ENCODE measurements around the gene GJC2.

Gene GJC2

DNA sequence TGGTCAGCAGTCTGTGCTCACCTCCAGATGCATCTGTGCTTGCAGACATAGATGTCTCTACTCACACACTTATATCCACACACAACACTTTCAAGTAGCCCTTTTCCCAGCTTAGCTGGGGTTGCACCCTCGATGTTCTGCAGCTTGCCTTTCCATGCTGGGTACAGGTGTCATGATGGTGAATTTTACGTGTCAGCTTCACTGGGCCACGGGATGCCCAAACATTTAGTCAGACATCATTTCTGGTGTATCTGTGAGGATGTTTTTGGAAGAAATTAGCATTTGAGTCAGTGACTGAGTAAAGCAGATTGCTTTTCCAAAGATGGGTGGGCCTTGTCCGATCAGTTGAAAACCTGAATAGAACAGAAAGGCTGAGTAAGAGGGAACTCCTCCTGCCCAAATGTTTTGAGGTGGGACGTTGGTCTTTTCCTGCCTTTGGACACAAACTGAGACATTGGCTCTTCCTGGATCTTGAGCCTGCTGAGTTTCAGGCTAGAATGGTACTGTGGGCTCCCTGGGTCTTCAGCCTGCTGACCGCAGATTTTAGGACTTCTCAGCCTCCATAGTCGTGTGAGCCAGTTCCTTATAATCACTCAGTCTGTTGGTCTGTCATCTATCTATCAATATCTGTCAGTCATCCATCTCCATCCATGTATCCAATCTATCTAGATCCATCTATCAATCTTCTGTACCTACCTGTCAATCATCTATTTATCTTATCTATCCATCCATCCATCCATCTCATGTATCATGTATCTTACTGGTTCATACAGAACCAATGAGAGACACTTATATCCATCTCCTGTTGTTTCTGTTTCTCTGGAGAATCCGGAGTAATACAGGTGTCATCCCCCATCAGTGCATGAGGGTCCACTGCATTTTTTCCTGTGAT is 45.4 kb downstream of the GJC2 start:
- no CpG with 5 or more reads among the region's 8 CpGs for WGBS (ENCODE audit: insufficient coverage, insufficient read length)
- no peak overlapping the region for H3K4me3 ChIP-seq (ENCODE audit: low read length)
- H3K36me3 ChIP-seq (ENCODE audit: control insufficient read depth, insufficient read depth, low read length) = no peaks in the 10 kb centered on the region
- H3K4me1 ChIP-seq (ENCODE audit: control insufficient read depth, insufficient read depth, low read length) = no peaks in the 10 kb centered on the region
- H3K27me3 ChIP-seq (ENCODE audit: control insufficient read depth, insufficient read depth, low read length) = no peaks in the 10 kb centered on the region
- no peaks in the 10 kb centered on the region for H3K9me3 ChIP-seq (ENCODE audit: control insufficient read depth, insufficient read depth, low read length)
- no peak overlapping the region for H3K27ac ChIP-seq (ENCODE audit: low read length)
- no peak for DNase-seq (ENCODE audit: low read depth, low spot score)

DNA sequence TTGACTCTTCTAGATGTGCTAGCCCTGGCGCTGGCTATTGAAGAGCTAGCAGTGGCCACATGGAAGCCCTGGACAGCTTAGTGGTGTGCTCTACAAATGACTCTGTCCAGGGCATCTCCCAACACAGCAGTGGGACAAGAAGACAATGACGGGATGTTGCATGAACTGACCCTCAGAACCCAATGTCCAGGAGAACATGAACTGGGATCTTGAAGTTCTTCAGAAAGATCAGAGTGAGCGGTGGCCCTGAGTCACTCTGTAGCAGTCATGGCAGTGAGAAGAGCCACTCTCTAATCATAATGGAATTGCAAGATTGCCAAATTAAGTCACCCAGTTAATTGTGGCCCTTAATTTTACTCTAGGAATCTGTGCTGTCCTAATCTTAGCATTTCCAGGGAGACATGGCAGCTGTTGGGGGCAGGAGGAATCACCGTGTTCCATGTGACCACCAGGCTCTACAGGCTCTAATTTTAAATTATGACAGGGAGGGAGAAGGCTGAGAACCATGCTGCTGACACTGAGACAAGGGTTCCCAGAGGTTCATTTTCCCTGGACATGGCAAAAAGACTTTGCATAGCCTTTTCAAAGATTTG is 47.9 kb downstream of the GJC2 start:
- Histone ChIP-seq H3K9me3 (ENCODE audit: control insufficient read depth, insufficient read depth, low read length) (no peaks in the 10 kb centered on the region), H3K36me3 (ENCODE audit: control insufficient read depth, insufficient read depth, low read length) (no peaks in the 10 kb centered on the region), H3K27me3 (ENCODE audit: control insufficient read depth, insufficient read depth, low read length) (no peaks in the 10 kb centered on the region), H3K4me1 (ENCODE audit: control insufficient read depth, insufficient read depth, low read length) (no peaks in the 10 kb centered on the region), H3K4me3 (ENCODE audit: low read length) (no peak overlapping the region), H3K27ac (ENCODE audit: low read length) (no peak overlapping the region)
- no peak for DNase-seq (ENCODE audit: low read depth, low spot score)
- WGBS (ENCODE audit: insufficient coverage, insufficient read length) = no CpG with 5 or more reads among the region's 4 CpGs

DNA sequence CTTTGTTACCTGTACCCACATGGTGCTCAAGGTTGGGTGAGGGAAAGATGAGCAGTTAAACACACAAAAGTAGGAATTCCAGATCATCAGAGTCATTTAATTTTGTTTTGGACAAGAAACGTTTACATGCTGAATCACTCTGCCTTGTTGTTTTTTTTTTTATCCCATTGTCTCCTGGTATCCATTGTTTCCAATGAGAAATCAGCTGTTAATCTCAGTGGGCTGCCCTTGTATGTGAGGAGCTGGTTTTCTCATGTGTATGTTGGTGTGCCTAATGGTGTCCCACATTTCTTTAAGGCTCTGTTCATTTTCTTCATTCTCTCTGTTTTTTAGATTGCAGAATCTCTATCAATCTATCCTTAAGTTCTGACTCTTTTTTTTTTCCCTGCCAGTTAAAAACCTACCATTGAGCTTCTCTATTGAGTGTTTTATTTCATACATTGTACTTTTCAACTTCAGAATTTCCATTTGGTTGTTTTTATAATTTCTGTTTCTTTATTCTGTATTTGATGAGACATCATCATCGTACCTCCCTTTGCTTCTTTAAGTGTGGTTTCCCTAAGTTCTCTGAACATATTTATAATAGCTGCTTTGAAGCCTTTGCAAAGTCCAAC is 49.4 kb downstream of the GJC2 start:
- no peaks in the 10 kb centered on the region for H3K4me1 ChIP-seq (ENCODE audit: control insufficient read depth, insufficient read depth, low read length)
- no peak for DNase-seq (ENCODE audit: low read depth, low spot score)
- H3K27me3 ChIP-seq (ENCODE audit: control insufficient read depth, insufficient read depth, low read length) = no peaks in the 10 kb centered on the region; the same call in 1 of the 2 replicates
- no CpG with 5 or more reads among the region's 2 CpGs for WGBS (ENCODE audit: insufficient coverage, insufficient read length)
- no peak overlapping the region for H3K4me3 ChIP-seq (ENCODE audit: low read length)
- no peak overlapping the region for H3K27ac ChIP-seq (ENCODE audit: low read length)
- no peaks in the 10 kb centered on the region for H3K36me3 ChIP-seq (ENCODE audit: control insufficient read depth, insufficient read depth, low read length)
- H3K9me3 ChIP-seq (ENCODE audit: control insufficient read depth, insufficient read depth, low read length) = no peaks in the 10 kb centered on the region

DNA sequence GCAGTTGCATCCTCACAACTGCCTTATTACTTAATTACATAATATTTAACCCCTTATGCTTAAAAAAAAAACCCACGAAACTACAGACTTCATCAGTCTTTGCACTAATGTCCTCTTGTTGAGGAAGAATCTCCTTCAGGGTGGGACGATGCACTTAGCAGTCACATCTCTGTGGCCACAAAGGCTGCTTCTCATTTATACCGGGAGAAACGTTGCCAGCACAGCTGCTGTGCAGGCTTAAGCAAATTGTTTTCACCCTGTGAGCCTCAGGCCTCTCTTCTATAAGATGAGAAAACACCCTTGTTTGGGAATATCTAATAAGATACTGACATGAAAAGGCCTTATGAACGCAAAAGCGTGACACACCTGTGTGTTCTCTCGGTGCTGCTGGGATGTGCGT is 55.2 kb downstream of the GJC2 start:
- Histone ChIP-seq H3K4me3 (ENCODE audit: low read length) (no peak overlapping the region), H3K4me1 (ENCODE audit: control insufficient read depth, insufficient read depth, low read length) (no peaks in the 10 kb centered on the region; the same call in 1 of the 2 replicates), H3K9me3 (ENCODE audit: control insufficient read depth, insufficient read depth, low read length) (no peaks in the 10 kb centered on the region), H3K27ac (ENCODE audit: low read length) (no peak overlapping the region), H3K27me3 (ENCODE audit: control insufficient read depth, insufficient read depth, low read length) (no peaks in the 10 kb centered on the region; the same call in 1 of the 2 replicates), H3K36me3 (ENCODE audit: control insufficient read depth, insufficient read depth, low read length) (no peaks in the 10 kb centered on the region)
- 100% methylated on average over 1 of the region's 8 CpGs for WGBS (ENCODE audit: insufficient coverage, insufficient read length)
- DNase-seq (ENCODE audit: low read depth, low spot score) = no peak

DNA sequence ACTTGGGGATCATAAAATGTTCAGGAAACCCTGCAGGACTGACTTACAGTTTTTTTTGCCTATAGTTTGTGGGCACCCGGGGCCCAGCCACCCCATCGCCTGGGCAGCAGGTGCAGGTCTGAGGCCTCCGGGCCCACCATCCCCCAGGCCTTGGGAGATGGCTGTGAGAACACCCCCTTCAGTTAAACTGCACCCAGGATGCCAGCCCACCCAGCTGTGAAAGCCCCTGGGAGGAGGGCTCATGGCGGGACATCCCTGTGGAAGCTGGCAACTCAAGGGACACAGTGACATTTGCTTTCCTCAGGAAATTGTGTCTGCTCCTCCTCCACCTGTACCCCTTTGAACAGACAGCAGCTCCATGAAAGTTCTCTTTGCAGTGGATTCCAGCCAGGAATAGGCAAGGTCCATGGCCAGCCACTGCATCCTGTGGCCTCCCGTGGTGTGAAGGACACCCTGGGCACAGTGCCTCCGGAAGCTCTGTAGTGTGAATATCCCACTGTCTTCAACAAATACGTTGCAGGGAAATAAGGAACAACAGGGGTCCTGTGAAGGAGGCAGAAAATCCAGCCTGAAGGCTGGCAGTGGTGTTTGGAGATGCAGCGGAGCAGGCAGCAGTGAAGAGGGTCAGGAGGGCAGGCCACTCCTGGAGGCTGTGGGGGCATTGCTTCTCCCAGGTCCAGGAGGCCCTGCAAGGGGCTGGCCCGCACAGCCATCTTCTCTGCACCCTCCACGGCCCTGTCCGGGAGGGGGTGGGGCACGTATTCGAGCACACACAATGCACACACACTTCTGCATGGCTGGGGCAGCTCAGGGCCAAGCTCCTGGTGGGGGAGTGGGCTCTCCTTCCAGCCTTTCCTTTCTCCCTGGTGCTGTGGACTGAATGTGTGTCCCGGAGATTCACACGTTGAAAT is 56.1 kb downstream of the GJC2 start:
- no peak for DNase-seq (ENCODE audit: low read depth, low spot score)
- WGBS (ENCODE audit: insufficient coverage, insufficient read length) = no CpG with 5 or more reads among the region's 15 CpGs
- H3K4me3 ChIP-seq (ENCODE audit: low read length) = no peak overlapping the region
- no peaks in the 10 kb centered on the region for H3K9me3 ChIP-seq (ENCODE audit: control insufficient read depth, insufficient read depth, low read length)
- no peaks in the 10 kb centered on the region for H3K36me3 ChIP-seq (ENCODE audit: control insufficient read depth, insufficient read depth, low read length)
- H3K27me3 ChIP-seq (ENCODE audit: control insufficient read depth, insufficient read depth, low read length) = no peaks in the 10 kb centered on the region; the same call in 1 of the 2 replicates
- no peaks in the 10 kb centered on the region; the same call in 1 of the 2 replicates for H3K4me1 ChIP-seq (ENCODE audit: control insufficient read depth, insufficient read depth, low read length)
- H3K27ac ChIP-seq (ENCODE audit: low read length) = no peak overlapping the region

DNA sequence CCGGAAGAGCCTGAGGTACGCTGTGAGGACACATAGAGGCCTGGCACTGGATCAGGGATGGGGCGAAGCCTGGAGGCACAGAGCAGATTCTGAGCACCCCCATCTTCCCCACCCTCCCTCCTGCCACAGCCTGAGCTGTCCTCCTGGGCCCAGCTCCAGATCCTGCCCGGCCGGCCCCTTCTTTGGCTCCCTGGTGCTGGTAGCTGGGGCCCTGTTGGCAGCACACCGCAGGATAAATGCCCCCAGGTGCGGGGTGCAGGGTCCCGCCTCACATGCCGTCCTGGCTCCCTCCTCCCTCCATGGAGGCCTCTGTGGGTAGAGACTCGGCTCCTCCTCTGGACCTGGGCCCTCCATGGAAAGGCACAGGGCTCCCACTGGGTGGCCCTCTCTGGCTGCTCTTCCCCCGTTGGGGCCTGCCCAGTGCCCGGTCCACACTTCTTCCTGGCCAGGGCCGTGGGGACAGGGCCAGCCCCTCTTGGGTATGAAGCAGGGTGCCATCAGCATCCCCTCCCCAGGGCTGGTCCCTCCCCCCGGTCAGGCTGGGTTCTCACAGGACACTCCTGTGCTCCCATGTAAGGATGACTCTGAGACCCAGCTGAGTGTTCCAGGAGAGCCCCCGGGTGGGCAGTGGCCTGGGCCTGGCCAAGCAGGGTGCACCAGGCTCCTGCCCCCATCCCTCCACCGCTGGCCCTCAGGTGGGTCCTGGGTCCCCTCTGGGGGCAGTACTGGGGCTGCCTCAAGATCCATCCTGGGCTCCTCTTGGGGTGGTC is 57.0 kb downstream of the GJC2 start:
- no peaks in the 10 kb centered on the region for H3K36me3 ChIP-seq (ENCODE audit: control insufficient read depth, insufficient read depth, low read length)
- no peaks in the 10 kb centered on the region for H3K9me3 ChIP-seq (ENCODE audit: control insufficient read depth, insufficient read depth, low read length)
- no peak overlapping the region for H3K27ac ChIP-seq (ENCODE audit: low read length)
- H3K4me1 ChIP-seq (ENCODE audit: control insufficient read depth, insufficient read depth, low read length) = no peaks in the 10 kb centered on the region; the same call in 1 of the 2 replicates
- DNase-seq (ENCODE audit: low read depth, low spot score) = no peak
- no CpG with 5 or more reads among the region's 16 CpGs for WGBS (ENCODE audit: insufficient coverage, insufficient read length)
- H3K4me3 ChIP-seq (ENCODE audit: low read length) = no peak overlapping the region
- no peaks in the 10 kb centered on the region; the same call in 1 of the 2 replicates for H3K27me3 ChIP-seq (ENCODE audit: control insufficient read depth, insufficient read depth, low read length)

DNA sequence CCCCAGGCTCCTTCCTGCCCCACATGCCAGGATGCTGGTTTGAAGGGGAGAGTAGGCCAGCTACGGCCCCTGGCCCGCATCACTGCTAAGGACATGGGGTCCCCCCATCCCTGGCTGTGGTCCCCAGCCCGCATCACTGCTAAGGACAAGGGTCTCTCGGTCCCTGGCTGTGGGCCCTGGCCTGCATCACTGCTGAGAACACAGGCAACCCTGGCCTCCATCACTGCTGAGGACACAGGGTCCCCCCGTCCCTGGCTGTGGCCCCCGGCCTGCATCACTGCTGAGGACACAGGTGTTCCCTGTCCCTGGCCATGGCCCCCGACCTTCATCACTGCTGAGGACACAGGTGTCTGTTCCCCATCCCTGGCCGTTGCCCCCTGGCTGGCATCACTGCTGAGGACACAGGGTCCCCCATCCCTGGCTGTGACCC is 57.7 kb downstream of the GJC2 start:
- Histone ChIP-seq H3K9me3 (ENCODE audit: control insufficient read depth, insufficient read depth, low read length) (no peaks in the 10 kb centered on the region), H3K4me1 (ENCODE audit: control insufficient read depth, insufficient read depth, low read length) (peaks cover 3% of the 10 kb centered on the region; the same call in 1 of the 2 replicates), H3K27ac (ENCODE audit: low read length) (no peak overlapping the region), H3K4me3 (ENCODE audit: low read length) (no peak overlapping the region), H3K27me3 (ENCODE audit: control insufficient read depth, insufficient read depth, low read length) (no peaks in the 10 kb centered on the region; the same call in 1 of the 2 replicates), H3K36me3 (ENCODE audit: control insufficient read depth, insufficient read depth, low read length) (no peaks in the 10 kb centered on the region; the same call in 1 of the 2 replicates)
- WGBS (ENCODE audit: insufficient coverage, insufficient read length) = no CpG with 5 or more reads among the region's 8 CpGs
- no peak for DNase-seq (ENCODE audit: low read depth, low spot score)

DNA sequence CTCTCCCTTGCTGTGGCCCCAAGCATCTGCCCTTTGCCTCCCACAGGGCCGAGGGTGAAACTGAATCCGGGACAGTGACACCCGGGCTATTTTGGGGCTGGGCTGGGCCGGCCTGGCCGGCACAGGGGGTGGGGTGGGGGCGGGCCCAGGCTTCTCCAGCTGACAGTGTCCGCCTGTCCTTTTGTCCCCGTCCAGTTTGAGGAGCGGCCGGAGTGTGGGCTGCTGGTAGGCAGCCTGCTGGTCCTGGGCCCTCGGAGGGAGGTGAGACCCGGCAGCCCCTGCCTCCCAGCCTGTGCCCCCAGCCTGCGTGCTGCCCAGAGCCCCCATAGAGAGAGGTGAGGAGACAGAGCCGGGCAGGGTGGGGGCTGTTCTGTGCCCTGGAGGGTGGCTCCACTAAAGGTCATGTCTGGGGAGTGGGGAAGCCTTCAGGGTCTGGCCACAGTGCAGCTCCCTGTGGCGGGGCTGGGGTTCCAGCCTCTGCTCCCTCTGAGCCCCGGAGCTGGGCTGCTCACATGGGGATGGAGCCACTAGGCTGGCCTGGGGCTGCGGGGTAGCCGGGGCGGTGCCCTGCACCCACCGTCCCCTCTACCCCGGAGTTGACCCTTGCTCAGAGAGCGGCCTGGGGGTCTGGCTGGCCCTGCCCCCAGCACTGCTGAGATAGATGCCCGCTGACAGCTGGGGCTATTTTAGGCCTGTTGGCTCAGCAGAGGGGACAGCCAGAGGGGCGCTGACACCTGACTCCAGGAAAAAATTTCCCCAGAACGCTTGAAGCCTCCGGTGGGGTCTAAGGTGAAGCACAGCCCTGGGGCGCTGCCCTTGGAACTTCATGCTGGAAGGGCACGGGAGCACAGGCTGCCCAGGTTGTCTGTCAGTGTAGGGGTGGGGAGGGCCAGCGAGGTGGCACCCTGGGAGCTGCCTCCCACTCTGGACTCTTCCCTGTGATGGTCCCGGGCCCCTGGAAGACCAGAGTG is 58.4 kb downstream of the GJC2 start, which contains the start of gene OBSCN:
Gene OBSCN (plus strand): TSS at position 194 of the 971 bp plus-strand sequence. CDS start 3,740 bp downstream, outside the sequence.
- Histone ChIP-seq H3K4me3 (ENCODE audit: low read length) (no peak within 1 kb of the TSS), H3K27ac (ENCODE audit: low read length) (no peak within 1 kb of the TSS), H3K9me3 (ENCODE audit: control insufficient read depth, insufficient read depth, low read length) (no peaks in the 10 kb centered on the region), H3K27me3 (ENCODE audit: control insufficient read depth, insufficient read depth, low read length) (no peaks in the 10 kb centered on the region; the same call in 1 of the 2 replicates), H3K4me1 (ENCODE audit: control insufficient read depth, insufficient read depth, low read length) (peaks cover 6% of the 10 kb centered on the region; the same call in 1 of the 2 replicates), H3K36me3 (ENCODE audit: control insufficient read depth, insufficient read depth, low read length) (no peaks in the 10 kb centered on the region; the same call in 1 of the 2 replicates)
- WGBS (ENCODE audit: insufficient coverage, insufficient read length) = no CpG with 5 or more reads among the region's 30 CpGs
- DNase-seq (ENCODE audit: low read depth, low spot score) = no peak
